SK-N-MC (cell line): ENCODE data around the gene ORAI2.

Experiments
- EZH2 ChIP-seq: fragments of 200-600 bp; sonication (generic); IDR thresholded peaks from one replicate; pipeline ENCODE4 v1.6.1; 2017; ENCODE audit warnings: antibody characterized with exemption
- FOXP2 ChIP-seq: optimal IDR thresholded peaks from 2 replicates; pipeline ENCODE3; 2011; ENCODE audit warnings: mild to moderate bottlenecking, moderate library complexity; ENCODE audit not compliant: insufficient read depth; ENCODE audit errors: extremely low read length, control extremely low read depth

GRCh38 chr7:102432442-102433218, 745 bp upstream of the ORAI2 start:
- TF ChIP-seq FOXP2 (no peak), EZH2 (no peak)
